Left renal cortex interstitium (tissue), 4 donors: ENCODE results near the gene EZH1. TPM values are rescaled to one million over a fixed set of nuclear protein-coding genes. Genes with fewer than 3 reads are reported as not detected.
A peak's percentile ranks its signal among the peaks of the same experiment; 100 is the strongest.

Experiments
- DNase-seq, 4 donors: peaks; one replicate each; pipeline ENCODE4 v3.0.0-alpha.2; 2013; ENCODE audit warnings: low read depth in 4 of 4, low spot score in 2 of 4, missing footprints in 1 of 4
- polyA plus RNA-seq, 4 donors: library from polyadenylated mRNA; unstranded; fragments of 120-200 nt; gene quantifications; one replicate each; pipeline ENCODE4 v1.2.1, GENCODE V29; 2013; ENCODE audit not compliant: insufficient read length in 4 of 4

The EZH1 gene
- polyA plus RNA-seq, 4 donors, result 32.5 to 65.2 (median 51.7) TPM

DNA sequence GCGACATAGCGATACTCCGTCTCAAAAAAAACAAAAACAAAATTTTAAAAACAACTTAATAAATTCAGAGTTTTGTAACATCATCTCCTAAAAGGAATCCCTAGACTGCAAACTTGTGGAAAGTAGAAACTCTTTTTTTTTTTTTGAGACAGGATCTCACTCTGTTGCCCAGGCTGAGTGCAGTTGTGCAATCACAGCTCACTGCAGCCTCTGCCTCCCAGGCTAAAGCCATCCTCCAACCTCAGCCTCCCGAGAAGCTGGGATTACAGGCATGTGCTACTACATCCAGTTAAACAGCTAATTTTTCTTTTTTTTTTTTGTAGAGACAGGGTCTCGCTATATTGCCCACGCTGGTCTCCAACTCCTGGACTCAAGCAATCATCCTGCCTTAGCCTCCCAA, 19.7 kb downstream of the EZH1 start:
- DNase-seq, result no peak

DNA sequence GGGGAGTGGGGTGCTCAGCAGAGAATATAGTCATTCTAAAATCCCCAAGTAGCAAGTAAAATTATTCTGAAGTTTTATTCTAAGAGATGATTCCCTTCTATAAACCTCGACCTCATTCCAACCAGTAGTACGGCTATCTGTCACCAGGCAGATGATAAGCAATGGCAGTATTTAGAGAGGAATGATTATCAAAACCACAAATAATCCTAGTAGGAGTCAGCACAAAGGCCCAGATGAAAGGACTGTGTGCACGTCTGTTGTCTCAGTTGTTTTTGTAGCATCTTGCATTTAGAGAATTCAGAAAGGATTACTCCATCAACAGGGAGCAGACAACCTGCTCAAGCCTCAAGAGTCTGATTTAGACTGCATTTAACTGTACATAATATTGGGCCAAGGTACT, 21.2 kb downstream of the EZH1 start:
- DNase-seq, result no peak

DNA sequence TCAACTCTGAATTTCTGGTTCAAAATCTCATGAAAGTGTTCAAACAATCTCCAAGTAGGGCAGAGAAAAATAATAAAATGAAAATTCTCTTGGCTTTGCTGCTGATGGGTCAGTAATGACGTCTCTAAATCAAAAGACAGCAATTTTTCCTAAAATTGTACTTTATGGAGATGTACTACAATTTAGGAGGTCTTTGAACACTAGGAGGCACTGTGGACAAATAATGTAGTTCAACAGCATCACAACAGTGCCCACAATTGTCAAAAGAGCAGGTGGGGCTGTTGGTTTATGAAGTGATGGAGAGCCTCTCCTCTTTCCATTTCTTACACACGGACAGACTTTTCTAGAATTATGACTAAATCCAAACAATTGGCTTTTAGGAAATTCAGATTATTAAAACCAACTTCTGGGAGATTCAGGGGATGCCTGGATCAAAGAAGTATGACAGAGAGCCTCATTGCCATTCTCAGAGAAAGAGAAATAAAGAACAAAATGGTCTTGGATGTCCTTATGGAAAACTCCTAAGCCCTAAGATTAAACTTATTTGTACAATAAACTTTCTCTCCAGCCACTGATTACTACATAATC, 23.8 kb downstream of the EZH1 start:
- DNase-seq, result peak; percentile 40 to 68 (median 50)

DNA sequence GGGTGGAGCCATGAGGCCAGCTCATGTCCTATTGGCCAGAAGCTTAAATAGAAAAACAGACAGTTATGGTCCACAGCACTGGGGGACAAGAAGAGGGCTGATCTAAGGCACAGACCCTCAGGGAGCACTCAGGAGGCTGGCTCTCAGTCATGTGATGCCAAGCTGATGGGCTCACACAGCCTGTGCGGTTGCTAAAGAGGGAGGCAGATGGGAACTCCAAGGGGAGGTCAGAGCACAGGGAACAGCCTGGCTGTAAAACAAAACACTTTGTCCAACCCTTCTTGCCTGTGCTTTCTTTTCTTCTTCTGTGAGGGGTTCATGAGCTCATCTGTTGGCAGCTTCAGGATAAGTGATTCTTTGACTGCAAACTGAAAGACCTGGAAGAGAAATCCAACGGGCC, 35.3 kb downstream of the EZH1 start:
- no peak for DNase-seq

DNA sequence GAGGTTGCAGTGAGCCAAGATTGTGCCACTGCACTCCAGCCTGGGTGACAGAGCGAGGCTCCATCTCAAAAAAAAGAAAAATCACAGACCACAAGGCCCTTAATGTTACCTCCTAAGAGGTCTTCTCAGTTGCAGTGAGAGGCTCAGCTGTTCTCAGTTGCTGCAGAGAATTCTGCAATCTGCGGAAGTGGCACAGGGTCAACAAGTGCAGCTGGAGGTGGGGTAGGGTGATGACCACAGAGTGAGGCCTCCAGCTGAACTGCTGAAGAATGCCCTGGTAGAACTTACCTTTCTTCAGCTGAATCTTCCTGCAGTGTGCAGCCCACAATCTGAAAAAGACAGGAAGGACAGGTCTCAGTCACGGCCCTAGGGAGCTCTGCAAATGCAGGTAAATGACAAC, 36.3 kb downstream of the EZH1 start:
- no peak for DNase-seq

DNA sequence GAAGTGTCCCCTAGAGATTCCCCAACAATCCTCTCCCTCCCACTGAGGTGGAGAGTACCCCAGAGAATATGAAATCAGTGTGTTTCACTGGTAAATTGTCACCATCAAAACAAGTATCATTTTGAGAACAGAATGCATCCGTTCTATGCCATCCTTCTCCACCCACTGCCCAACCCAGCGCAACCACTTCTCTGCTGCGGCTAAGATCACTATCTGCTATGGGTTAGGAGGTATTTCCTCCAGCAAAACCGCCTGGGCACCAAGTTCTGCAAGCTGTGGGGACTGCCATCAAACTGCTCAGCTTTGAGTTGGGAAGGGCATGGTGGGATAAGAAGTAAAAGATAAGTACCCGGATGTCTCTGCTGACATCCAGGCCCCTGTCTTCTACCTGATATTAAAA, 38.1 kb downstream of the EZH1 start:
- DNase-seq, result no peak

DNA sequence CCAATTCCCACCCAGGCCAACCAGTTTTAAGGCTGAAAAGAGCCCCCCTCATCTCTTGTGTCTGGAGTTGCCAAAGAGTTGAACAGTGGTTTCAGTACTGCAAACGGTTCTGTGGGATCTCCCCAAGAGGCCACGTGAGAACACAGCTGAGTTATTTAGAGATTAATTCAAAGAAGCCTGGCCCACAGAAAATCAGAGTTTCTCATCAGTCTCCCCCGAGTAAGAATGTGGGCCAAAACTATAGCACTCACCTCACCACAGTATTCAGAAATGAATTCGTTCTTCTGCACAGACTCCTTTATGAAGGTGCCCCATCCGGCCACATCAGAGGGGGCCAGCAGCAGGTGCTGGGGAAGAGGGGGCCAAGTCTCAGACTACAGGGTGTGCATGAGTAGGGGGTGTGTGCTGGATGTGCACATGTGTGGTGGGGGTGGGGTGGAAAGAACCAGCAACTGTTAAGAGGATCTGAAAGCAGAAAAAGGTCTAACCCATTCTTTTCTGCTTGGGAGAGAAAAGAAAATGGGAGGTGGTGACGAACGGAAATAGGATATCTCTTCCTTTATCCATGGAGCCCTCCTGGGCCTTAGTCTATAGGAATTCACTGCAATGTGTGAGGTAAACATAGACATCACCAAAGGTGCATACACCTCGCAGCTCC, 39.9 kb downstream of the EZH1 start:
- DNase-seq, result no peak

DNA sequence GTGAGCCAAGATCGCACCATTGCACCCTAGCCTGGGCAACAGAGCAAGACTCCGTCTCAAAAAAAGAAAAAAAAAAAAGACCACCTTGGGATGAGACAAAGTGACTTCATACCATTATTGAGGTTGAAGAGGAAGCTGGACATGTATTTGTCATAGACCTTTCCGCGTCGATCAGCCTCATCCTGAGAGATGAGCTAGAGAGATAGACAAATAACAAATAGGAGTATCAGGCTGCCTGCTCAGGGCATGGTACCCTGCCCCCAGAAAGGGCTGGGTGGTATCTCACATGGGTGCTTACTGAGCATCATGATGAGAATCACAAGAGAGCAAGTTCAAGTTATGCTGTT, 40.4 kb downstream of the EZH1 start:
- no peak for DNase-seq

DNA sequence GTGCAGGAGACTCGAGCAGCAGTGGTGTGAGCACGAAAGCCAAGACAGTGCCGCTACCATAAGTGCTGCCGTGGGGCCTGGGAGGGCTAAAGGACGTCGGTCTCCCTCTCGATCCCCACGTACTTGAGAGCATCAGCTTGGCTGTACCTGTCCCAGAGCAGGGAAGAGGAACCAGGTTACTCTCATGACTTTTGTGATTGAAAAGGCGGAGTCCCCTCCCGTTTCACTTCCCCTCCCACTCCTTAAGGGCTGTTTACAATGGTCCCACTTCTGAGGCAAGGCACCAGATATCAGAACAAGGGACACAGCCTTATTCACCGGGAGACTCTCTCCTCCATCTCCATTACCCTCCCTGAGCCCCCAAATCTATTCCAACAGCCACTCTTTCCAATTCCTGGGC, 42.4 kb downstream of the EZH1 start:
- no peak for DNase-seq

DNA sequence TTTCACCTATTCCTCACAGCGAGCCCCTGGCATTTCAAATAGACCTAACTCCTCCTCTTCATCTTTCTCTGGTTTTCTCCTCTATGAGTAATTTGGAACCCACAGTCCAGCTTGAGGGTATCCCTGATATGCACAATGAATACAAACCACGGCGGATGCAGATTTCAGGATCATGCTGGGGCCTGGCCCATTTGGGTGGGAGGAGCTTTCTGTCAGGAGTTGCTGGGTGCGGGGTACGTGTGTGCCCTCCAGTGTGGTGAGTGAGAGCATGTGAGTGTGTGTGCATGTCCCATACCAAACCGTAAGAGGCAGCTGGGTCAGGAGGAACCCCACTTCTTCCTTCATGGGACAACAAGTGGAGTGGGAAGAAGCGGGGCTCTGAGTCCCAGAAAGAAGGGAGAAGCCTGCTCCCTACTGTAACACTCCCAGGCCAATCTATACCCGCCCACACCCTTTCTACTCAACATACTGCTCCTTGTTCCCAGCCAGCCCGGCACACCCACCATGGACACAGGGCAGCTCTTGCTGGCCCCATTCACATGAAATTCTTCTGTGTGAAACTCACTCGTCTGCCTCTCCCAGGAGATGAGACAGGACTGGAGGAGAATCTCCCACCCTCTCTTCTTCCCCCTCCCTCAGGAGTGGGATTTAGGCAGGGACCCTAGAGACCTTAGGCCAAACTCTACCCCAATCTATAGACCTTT, 44.1 kb downstream of the EZH1 start:
- DNase-seq, result no peak

DNA sequence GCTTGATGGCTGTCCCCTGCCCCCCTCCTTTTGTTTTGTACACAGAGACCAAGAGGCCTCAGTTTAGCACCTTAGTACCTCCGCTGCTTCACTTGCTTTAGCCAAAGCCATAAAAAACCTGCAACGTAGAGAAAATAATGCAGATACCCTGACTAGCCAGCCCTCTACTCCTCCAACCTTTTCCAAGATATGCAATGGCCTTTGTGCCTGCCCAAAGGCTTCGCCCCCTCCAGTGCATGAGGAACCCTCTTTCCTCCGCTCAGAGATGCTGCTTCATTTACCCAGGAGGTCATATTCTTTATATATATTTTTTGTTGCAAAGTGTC, 45.5 kb downstream of the EZH1 start:
- DNase-seq, result no peak

DNA sequence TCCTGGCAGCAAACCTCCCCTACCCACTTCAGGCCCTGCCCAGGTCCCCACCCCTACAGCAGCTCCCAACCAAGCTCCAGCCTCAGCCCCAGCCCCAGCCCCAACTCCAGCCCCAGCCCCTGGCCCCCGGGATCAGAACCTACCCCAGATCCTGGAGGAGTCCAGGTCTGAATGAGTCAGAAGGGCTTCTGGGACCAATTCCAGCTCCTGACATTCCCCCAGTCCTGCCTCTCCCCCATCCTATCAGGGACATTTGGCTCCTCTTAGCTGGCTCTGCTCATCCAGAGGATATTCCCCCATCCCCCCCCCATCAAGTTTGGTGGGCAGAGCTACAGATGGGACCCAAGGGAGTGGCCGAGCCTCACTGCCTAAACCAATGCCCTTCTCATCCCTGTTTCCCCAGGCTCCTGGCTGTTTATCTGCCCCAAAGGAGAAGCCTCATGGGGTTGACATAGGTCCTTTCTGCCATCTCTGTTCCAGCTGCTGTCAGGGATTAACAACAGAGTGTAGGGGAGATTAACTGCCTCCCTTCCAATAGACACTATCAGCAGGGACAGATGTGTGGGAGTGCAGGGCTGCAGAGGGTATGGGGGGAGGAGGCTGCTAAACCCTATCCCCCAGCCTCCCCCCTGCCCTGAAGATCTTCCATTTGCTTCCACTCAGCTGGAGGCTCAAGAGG, 46.0 kb downstream of the EZH1 start:
- DNase-seq, result no peak

DNA sequence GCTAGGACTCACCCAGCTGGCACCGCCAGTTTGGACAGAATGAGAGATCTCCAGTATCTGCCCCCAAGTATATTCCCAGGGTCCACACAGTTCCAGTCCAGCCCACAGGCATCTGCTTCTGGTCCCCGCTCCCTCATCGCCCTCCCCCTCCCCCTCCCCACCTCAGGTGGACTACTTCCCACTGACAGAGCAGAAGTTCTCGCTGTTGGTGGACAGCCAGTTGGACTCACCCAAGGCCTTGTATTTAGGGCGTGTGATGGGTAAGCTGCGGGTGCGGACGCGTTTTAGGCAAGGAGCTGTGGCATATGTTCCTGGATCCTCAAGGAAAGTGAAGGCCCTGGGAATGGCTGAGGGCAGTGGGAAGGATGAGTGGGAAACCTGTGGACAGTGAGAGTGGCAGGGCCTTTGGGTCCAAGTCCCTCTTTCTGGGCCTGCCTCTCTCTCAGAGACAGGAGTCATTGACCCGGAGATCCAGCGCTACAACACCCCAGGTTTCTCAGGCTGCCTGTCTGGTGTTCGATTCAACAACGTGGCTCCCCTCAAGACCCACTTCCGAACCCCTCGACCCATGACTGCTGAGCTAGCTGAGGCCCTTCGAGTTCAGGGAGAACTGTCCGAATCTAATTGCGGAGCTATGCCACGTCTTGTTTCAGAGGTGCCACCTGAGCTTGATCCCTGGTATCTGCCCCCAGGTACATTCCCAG, 47.6 kb downstream of the EZH1 start:
- no peak for DNase-seq

DNA sequence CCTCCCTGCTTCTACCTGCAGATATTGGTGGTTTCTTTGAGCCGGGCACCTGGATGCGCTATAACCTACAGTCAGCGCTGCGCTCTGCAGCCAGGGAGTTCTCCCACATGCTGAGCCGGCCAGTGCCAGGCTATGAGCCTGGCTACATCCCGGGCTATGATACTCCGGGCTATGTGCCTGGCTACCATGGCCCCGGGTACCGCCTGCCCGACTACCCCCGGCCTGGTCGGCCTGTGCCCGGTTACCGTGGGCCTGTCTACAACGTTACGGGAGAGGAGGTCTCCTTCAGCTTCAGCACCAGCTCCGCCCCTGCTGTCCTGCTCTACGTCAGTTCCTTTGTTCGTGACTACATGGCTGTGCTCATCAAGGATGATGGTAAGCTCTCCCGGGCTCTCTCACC, 49.3 kb downstream of the EZH1 start:
- no peak for DNase-seq

DNA sequence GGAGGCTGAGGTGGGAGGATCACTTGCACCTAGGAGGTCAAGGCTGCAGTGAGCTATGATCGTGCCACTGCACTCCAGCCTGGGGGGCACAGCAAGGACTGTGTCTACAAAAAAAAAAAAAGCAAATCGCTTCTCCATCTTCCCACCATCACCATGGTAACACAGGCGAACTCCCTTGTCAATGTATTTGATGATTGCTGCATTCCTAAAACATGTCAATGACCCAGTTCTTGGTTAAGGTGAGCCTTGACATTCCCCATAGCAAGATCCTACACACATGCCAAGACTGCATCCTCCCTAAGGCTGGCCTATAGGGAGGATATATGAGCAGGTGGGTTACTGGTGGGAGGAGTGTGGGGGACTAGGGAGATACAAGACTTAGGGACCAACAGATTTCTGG, 50.3 kb downstream of the EZH1 start:
- DNase-seq, result no peak

DNA sequence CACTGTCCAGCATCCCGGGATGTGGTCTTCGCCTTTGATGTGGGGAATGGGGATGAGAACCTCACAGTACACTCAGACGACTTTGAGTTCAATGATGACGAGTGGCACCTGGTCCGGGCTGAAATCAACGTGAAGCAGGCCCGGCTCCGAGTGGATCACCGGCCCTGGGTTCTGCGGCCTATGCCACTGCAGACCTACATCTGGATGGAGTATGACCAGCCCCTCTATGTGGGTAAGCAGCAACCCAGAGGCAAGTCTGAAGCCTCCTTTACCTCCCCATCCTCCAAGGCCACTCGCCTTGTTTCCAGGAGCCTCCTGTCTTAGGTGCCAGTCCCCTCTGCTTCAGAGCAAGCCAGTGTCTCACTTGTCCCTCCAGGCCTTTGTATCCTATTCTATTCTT, 52.4 kb downstream of the EZH1 start:
- DNase-seq, result no peak

DNA sequence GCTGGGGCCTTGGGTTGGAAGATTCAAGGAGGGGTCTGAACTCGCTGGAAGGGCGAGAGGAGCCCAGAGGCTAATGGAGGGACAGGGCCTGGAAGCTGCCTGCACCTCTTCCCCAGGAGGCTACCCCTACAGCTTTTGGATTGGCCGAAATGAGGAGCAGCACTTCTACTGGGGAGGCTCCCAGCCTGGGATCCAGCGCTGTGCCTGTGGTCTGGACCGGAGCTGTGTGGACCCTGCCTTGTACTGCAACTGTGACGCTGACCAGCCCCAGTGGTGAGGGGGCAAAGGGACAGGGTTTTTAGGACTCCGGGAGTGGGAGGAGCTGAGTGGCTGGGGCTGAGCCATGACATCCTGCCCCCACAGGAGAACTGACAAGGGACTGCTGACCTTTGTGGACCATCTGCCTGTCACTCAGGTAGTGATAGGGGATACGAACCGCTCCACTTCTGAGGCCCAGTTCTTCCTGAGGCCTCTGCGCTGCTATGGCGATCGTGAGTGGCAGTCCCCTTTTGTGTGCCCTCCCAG, 53.8 kb downstream of the EZH1 start:
- no peak for DNase-seq

DNA sequence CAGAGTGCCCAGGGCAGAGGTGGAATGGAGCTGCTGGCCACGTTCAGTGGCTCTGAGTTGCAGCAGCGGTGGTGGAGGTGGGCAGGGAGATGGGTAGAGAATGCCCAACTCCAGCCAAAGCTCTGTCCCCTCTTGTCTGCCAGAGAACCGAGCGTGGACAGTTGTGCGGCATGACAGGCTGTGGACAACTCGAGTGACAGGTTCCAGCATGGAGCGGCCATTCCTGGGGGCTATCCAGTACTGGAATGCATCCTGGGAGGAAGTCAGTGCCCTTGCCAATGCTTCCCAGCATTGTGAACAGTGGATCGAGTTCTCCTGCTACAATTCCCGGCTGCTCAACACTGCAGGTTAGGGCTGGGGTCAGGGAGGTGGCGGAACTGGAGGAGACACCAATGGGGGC, 54.2 kb downstream of the EZH1 start:
- DNase-seq, result no peak

DNA sequence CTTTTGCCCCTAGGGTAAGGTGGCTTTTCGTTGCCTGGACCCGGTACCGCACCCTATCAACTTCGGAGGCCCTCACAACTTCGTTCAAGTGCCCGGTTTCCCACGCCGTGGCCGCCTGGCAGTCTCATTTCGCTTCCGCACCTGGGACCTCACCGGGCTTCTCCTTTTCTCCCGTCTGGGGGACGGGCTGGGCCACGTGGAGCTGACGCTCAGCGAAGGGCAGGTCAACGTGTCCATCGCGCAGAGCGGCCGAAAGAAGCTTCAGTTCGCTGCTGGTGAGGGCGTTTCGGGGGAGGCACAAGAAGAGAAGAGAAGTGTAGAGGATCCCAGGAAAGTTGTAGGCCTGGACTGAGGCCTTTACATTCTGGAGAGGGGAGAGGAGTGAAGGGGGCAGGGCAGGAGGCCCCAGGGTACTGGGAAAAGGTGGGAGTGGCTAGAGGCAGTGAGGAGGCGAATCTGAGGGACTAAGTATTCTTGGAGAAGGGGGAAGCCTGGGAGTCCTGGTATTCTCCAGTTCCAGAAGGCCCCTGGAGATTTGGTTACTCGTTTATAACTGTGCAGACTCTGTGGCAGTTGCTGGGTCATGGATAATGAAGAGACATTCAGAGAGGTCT, 57.0 kb downstream of the EZH1 start:
- DNase-seq, result no peak

DNA sequence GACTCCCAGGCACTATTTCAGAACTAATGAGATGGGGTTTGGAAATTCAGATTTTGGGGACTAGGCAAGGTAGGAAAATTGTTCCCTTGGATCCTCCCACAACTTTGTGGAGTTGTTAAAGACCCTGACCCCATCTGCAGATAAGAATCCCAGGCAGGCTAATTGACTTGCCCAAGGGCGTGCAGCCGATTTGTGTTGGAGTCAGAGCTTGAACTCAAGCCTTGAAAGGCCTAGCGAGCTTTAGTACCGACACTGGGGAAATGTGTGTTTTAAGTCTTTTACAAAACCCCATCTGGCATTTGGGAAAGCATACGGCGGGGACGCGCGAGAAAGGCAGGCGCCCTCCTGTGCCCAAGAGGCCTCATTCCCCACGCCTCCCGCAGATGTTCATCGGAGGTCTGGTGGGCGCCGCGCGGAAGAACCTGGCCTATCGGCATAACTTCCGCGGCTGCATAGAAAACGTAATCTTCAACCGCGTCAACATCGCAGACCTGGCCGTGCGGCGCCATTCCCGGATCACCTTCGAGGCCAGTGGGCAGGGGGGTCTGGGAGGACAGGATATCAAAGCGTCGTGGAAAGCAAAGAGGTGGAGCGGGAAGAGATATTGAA, 58.2 kb downstream of the EZH1 start:
- no peak for DNase-seq
